DND-41 (cell line): ENCODE data around the gene CFAP43.

ENCODE experiments used
- ATAC-seq: fragments of 200-7000 bp; cut with Tn5 transposase; 3 replicates; pipeline ENCODE4 v1.9.1; 2021; ENCODE audit warnings: low read depth; ENCODE audit not compliant: insufficient read depth
- DNase-seq: peaks from one replicate; pipeline ENCODE4 v3.0.0-alpha.2; 2020
- H2AFZ ChIP-seq: 2 replicates; pipeline ENCODE4 v1.6.0; 2012; ENCODE audit warnings: low read depth, low read length
- H3K27ac ChIP-seq: 2 replicates; pipeline ENCODE4 v1.5.1; 2012; ENCODE audit warnings: low read length, inconsistent platforms
- H3K27me3 ChIP-seq: fragments of 200-600 bp; sonication (generic); 2 replicates; pipeline ENCODE4 v1.6.0; 2012; ENCODE audit warnings: low read length, mild to moderate bottlenecking, inconsistent platforms; ENCODE audit not compliant: insufficient read depth, poor library complexity
- H3K36me3 ChIP-seq: 2 replicates; pipeline ENCODE4 v1.5.1; 2012; ENCODE audit warnings: low read length, inconsistent platforms; ENCODE audit not compliant: insufficient read depth
- H3K4me1 ChIP-seq: 2 replicates; pipeline ENCODE4 v1.5.1; 2012; ENCODE audit warnings: mild to moderate bottlenecking, low read length; ENCODE audit not compliant: insufficient read depth
- H3K4me2 ChIP-seq: 2 replicates; pipeline ENCODE4 v1.6.0; 2012; ENCODE audit warnings: mild to moderate bottlenecking, moderate library complexity, low read length, inconsistent platforms; ENCODE audit not compliant: insufficient read depth
- H3K4me3 ChIP-seq, 2 experiments: fragments of 200-600 bp in 1 of 2; shearing (Covaris generic) in 1 of 2; 2 replicates each; pipeline ENCODE4 v1.5.1; 2012 to 2016; ENCODE audit warnings: inconsistent platforms in 2 of 2, low read length in 2 of 2, mild to moderate bottlenecking in 2 of 2, low read depth in 1 of 2, moderate library complexity in 1 of 2
- H3K79me2 ChIP-seq: 2 replicates; pipeline ENCODE4 v1.6.0; 2012; ENCODE audit warnings: low read length, inconsistent platforms; ENCODE audit not compliant: insufficient read depth
- H3K9ac ChIP-seq: 2 replicates; pipeline ENCODE4 v1.6.0; 2012; ENCODE audit warnings: low read depth, mild to moderate bottlenecking, inconsistent platforms, low read length, moderate library complexity
- H3K9me3 ChIP-seq: 2 replicates; pipeline ENCODE4 v1.5.1; 2012; ENCODE audit warnings: low read length, moderate library complexity, mild to moderate bottlenecking, inconsistent platforms; ENCODE audit not compliant: insufficient read depth, severe bottlenecking
- H4K20me1 ChIP-seq: 2 replicates; pipeline ENCODE4 v1.6.0; 2012; ENCODE audit warnings: low read length; ENCODE audit not compliant: insufficient read depth
- EZH2 ChIP-seq: IDR thresholded peaks from 3 replicates; pipeline ENCODE4 v1.6.1; 2012; ENCODE audit warnings: borderline replicate concordance, low read depth, mild to moderate bottlenecking, moderate library complexity, low read length, inconsistent platforms; ENCODE audit not compliant: severe bottlenecking
- TF ChIP-seq, protein P1 (sequence below): IDR thresholded peaks from 2 replicates; pipeline ENCODE4 v1.5.1; 2012; ENCODE audit warnings: borderline replicate concordance, low read length, moderate library complexity, mild to moderate bottlenecking; ENCODE audit not compliant: poor library complexity, severe bottlenecking; ENCODE audit errors: extremely low read depth

The CFAP43 gene

DNA sequence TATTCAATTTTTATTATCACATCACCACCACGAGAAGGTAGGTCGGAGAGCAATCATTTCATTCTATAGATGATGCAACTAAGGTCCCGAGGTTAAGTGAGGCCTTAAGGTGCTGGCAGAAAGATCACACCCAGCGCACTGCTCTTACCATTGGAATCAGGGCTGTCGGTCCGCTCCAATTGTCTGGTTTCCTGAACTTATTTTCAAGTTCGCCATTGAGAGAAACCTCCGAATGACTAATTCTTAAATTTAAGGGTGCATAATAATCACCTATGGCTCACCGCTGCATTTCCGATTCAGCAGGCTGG, 36.2 kb upstream of the CFAP43 start:
- peaks cover 50% of the 10 kb centered on the region for H3K79me2 ChIP-seq

DNA sequence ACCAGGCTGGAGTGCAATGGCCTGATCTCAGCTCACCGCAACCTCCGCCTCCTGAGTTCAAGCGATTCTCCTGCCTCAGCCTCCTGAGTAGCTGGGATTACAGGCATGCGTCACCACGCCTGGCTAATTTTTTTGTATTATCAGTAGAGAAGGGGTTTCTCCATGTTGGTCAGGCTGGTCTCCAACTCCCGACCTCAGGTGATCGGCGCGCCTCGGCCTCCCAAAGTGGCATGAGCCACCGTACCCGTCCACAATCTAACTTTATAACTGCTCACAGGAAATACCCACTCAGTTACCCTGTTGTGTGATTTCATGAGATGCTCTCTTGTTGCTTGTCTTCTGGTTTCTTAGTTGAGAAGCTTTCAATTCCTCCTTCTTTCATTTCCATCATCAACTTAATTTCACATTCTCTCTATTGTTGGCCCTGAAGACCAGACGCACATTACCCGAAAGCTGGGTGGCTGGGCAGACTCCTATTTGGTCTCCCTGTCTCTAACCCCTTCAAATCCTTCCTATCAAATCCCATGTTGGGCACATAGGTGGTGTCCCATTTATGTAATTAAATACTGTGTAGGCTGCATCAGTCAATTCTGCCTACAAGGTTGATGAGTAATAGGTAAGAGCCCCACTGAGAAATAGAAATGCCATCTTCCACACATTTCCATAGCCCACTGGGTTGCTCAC, 35.7 kb upstream of the CFAP43 start:
- Histone ChIP-seq H3K9me3 (no peaks in the 10 kb centered on the region), H3K4me1 (peaks cover 39% of the 10 kb centered on the region), H3K4me3 (peak overlapping the region; percentile 61 to 62; a peak in 3 of 4 replicates), H3K36me3 (peaks cover 56% of the 10 kb centered on the region), H4K20me1 (peaks cover 5% of the 10 kb centered on the region; the same call in 1 of the 2 replicates), H3K4me2 (peak overlapping the region; percentile 92), H3K79me2 (peaks cover 55% of the 10 kb centered on the region), H3K9ac (peak overlapping the region; percentile 73), H3K27ac (peak overlapping the region; percentile 87), H3K27me3 (no peaks in the 10 kb centered on the region), H2AFZ (no peak overlapping the region)
- ATAC-seq (no peak), DNase-seq (no peak)
- TF ChIP-seq EZH2 = no peak
- TF ChIP-seq, protein P1, sequence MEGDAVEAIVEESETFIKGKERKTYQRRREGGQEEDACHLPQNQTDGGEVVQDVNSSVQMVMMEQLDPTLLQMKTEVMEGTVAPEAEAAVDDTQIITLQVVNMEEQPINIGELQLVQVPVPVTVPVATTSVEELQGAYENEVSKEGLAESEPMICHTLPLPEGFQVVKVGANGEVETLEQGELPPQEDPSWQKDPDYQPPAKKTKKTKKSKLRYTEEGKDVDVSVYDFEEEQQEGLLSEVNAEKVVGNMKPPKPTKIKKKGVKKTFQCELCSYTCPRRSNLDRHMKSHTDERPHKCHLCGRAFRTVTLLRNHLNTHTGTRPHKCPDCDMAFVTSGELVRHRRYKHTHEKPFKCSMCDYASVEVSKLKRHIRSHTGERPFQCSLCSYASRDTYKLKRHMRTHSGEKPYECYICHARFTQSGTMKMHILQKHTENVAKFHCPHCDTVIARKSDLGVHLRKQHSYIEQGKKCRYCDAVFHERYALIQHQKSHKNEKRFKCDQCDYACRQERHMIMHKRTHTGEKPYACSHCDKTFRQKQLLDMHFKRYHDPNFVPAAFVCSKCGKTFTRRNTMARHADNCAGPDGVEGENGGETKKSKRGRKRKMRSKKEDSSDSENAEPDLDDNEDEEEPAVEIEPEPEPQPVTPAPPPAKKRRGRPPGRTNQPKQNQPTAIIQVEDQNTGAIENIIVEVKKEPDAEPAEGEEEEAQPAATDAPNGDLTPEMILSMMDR = no peak

More for the DNA sequence above, 36.2 kb upstream of the CFAP43 start:
- Histone ChIP-seq H3K9ac (peak overlapping the region; percentile 73), H3K36me3 (peaks cover 51% of the 10 kb centered on the region), H3K4me2 (peak overlapping the region; percentile 92), H3K4me3 (peak overlapping the region; percentile 61 to 62; a peak in 3 of 4 replicates), H3K9me3 (no peaks in the 10 kb centered on the region), H4K20me1 (peaks cover 5% of the 10 kb centered on the region; the same call in 1 of the 2 replicates), H3K27me3 (no peaks in the 10 kb centered on the region), H3K27ac (peak overlapping the region; percentile 87), H2AFZ (peak overlapping the region; percentile 79), H3K4me1 (peaks cover 39% of the 10 kb centered on the region)
- DNase-seq = no peak
- TF ChIP-seq, protein P1 = no peak
- TF ChIP-seq EZH2 = no peak
- no peak for ATAC-seq

DNA sequence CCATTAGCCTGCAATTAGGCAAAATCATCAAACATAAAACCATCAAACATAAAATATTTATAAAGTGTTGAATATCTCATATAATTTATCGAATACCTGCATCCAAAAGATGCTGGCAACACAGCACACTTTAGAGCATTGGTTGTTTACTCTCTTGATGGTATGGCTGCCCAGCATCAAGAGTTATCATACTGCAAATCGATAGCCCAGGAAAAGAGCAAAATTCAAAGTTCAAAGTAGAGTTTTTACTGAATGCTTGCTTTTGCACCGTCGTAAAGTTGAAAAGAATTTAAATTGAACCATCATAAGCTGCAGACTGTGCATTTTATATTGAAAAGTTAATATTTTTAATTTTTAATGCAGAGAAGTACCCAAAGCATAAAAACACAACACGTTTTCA, 32.6 kb upstream of the CFAP43 start:
- H4K20me1 ChIP-seq = peaks cover 8% of the 10 kb centered on the region; the same call in 1 of the 2 replicates
- H3K27ac ChIP-seq = no peak overlapping the region
- TF ChIP-seq, protein P1 = no peak
- TF ChIP-seq EZH2 = no peak
- DNase-seq (no peak), ATAC-seq (no peak)
- no peak overlapping the region for H2AFZ ChIP-seq
- H3K79me2 ChIP-seq = peaks cover 78% of the 10 kb centered on the region
- H3K4me3 ChIP-seq = no peak overlapping the region
- peaks cover 86% of the 10 kb centered on the region for H3K36me3 ChIP-seq
- H3K9ac ChIP-seq = no peak overlapping the region
- H3K4me1 ChIP-seq = peaks cover 43% of the 10 kb centered on the region
- H3K4me2 ChIP-seq = no peak overlapping the region
- H3K9me3 ChIP-seq = no peaks in the 10 kb centered on the region
- H3K27me3 ChIP-seq = no peaks in the 10 kb centered on the region
